ENCODE data around the gene STON1.

DNA sequence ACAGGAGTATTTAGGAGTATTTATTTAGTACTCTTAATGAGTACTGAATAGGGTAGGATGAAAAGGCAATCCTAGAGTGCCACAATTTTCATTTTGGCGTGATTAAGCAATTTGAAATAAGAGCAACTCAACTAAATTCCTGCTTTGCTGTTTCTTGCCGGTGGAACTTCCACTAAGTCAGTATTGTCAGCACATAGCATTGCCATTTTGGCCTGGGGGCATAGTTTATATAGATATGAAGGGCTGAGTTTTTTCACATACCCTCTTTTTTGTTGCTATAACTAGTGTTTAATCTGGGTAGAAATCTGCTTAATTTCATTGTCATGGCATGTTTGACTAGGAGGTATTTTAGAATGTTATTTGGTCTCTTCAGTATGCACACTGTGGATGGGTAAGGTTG is 89.6 kb downstream of the STON1 start:
- TF ChIP-seq, protein P1, sequence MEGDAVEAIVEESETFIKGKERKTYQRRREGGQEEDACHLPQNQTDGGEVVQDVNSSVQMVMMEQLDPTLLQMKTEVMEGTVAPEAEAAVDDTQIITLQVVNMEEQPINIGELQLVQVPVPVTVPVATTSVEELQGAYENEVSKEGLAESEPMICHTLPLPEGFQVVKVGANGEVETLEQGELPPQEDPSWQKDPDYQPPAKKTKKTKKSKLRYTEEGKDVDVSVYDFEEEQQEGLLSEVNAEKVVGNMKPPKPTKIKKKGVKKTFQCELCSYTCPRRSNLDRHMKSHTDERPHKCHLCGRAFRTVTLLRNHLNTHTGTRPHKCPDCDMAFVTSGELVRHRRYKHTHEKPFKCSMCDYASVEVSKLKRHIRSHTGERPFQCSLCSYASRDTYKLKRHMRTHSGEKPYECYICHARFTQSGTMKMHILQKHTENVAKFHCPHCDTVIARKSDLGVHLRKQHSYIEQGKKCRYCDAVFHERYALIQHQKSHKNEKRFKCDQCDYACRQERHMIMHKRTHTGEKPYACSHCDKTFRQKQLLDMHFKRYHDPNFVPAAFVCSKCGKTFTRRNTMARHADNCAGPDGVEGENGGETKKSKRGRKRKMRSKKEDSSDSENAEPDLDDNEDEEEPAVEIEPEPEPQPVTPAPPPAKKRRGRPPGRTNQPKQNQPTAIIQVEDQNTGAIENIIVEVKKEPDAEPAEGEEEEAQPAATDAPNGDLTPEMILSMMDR (IDR thresholded peaks at IDR 0.05) = no peak
- TF ChIP-seq POLR2A (IDR thresholded peaks at IDR 0.05) = no peak
- TF ChIP-seq POLR2AphosphoS5 (IDR thresholded peaks at IDR 0.05; ENCODE audit: insufficient read depth in 1 of 2, low read depth in 1 of 2) = no peak

Measured in vagina (tissue), 2 donors.